NCI-H1694 treated with DMSO at 0.1 percent for 48 hours (cell line): ENCODE measurements around the gene GATC.
A peak's percentile ranks its signal among the peaks of the same experiment; 100 is the strongest.
"Not testable (repeated sequence)": the region's sequence is repeated elsewhere in the genome, so short reads cannot be mapped to it uniquely, and the experiment has no call there.

Experiments
- DNase-seq: peaks from one replicate; lab custom pipeline; 2025; lab: John Stamatoyannopoulos, UW

GATC gene

GRCh38 chr12:120470150-120470784, 24.0 kb downstream of the GATC start:
- no peak for DNase-seq

- DNase-seq, result no peak
Observed at GRCh38 chr12:120472521-120472920, 26.3 kb downstream of the GATC start.

- no peak for DNase-seq
Observed at GRCh38 chr12:120473807-120474615, 27.8 kb downstream of the GATC start.

DNA sequence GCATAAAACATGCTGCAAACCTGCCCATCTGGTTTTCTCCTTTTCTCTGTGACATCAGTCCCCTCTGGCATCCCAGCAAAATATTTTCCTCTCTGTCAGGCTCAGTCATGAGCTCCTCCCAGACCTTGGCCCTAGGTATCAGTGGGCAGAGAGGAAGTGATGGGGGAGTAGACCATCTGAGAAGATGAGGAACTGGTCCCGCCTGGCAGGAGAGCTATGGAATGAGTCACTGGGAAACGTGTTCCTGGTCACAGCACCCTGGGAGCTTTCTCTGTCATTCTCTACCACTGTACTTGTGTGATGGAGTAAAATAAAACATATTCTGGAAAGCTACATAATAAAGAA, 28.3 kb downstream of the GATC start:
- DNase-seq, result peak; percentile 14

GRCh38 chr12:120475643-120476042, 29.4 kb downstream of the GATC start:
- no peak for DNase-seq

DNA sequence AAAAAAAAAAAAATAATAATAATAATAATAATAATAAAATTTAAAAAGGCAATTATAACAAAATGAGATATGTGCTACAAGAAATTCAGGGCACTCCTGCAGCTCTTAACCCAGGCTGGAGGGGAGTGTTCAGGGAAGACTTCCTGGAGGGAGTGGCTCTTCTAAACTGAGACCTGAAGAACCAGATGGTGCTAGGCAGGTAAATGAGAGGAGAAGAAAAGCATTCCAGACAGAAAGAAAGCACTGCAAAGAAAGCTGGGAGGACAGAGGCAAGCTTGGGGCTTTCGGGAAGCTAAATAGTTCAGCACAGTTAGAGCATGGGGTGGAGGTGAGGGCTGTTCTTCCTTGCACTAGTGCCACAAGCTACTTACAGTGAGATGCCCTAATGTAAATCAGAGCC, 33.2 kb downstream of the GATC start:
- DNase-seq, result no peak

- DNase-seq, result no peak
Observed at GRCh38 chr12:120480211-120480610, 34.0 kb downstream of the GATC start.

DNA sequence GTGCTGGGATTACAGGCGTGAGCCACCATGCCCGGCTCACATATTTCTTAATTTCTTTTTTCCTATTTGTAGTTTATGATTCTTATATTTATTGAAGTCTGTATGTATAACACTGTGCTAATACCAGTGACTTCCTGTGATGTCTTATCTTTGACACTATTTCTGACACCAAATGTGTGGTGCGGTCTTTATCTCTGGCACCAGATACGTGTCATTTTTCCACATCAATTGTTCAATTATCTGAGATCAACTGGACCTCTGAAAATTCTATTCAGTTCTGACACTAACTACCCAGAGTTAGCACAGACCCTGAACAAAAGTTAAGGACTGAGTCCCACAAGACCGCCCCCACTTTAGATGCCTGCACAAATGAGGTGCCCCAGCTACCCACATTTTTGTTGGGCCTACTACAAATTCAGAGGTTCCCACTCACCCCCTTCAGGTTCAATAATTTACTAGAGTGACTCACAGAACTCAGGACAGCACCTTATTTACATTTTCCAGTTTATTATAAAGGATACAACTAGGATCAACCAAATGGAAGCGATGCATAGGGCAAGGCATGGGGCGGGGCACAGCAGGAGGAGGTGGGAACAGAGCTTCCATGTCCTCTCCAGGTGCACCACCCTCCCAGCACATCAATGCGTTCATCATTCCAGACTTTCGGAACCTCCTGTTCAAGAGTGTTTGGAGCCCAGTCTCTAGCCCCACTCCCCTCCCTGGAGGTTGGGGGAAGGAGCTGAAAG, 35.0 kb downstream of the GATC start:
- DNase-seq, result no peak

- DNase-seq, result no peak
Observed at GRCh38 chr12:120483621-120484020, 37.4 kb downstream of the GATC start.

DNA sequence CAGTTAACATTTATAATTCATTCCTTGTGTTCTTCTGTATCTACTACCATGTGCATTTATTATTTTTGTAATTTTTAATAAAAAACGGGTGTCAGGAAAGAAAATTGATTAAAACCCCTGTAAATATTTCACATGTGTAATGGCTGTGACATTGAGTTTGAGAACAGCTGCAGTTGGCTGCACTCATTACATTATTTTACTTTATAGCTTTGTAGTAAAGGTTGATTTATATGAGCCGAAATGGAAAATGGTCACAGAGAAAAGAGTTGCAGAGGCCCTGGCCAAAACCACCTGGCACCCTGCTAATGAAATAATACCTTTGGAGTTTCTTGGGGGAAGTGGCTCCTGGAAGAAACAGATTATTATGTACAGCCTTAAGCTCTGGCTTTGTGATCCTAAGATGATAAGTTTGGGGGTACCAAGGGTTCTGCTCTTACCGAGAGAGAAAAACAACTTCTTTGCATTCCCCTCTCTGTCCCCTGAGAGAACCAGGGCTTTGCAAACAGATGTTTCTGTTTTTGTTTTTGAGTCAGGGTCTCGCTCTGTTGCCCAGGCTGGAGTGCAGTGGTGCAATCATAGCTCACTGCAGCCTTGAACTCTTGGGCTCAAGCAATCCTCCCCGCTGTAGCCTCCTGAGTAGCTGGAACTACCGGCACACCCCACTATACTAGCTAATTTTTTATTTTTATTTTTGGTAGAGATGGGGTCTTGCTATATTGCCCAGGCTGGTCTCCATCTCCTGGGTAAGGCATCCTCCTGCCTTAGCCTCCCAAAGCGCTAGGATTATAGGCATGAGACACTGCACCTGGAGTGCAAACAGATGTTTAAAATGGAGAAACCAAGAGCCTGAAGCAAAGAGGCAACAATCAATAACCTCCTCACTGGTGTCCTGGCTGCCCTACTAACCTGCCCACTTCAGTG, 40.0 kb downstream of the GATC start:
- DNase-seq, result no peak

GRCh38 chr12:120487552-120487951, 41.3 kb downstream of the GATC start:
- not testable (repeated sequence) for DNase-seq

DNA sequence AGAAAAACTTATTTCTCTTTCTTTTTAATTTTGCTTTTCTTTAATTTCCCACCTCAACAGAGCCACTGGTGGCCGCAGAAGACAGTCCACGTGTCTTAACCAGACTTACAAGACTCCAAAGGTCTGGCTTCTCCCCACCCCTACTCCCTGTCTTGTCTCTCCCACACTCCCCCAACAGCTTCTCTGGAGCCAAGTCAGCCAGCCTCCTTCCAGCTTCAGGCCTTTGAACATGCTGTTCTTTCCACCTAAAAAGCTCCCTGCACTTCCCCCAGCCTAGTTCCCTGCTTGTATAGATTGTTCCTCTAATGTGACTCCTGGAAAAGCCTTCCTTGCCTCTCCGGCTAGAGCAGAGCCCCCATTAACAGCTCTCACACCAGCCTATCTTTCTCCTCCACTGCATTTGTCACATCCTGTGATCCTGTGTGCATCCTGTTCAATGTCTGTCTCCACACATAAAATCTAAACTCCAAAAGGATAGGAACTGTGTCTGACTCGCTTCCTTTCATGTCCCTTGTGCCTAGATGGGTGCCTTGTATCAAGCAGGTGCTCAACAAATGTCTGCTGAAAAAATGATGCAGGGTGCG, 41.9 kb downstream of the GATC start:
- no peak for DNase-seq

- DNase-seq, result no peak
Observed at GRCh38 chr12:120489018-120489417, 42.8 kb downstream of the GATC start.

GRCh38 chr12:120490325-120490724, 44.1 kb downstream of the GATC start:
- no peak for DNase-seq

DNA sequence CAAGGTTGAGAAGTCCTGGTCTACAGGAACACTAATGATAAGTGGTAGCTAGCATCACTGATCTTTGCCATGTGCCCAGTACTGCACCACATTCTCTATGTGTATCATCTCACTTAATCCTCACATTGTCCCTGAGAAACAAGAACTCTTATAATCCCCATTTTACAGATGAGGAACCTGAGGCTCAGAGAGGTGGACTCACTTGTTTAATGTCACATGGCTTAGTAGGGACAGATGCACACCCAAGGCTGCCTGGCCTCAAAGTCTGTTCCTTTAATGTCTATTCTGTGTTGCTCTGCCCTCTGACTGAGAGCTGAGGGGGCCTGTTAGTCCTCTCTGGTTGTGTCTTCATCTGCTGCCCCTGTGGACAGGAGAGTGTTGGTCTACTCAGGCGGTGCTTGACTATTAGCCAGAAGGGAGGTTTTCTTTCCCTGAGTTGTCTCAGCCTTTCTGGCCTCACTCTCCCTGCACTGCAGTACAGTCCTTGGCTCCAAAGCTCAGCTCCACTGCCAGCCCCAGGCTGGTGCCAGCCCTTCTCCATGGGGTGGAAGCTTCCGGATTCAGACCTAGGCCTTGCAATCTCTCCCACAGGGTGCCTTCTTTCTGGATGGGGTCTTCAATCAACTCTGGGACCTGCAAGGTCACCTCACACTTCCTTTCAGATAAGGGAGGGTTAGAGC, 44.7 kb downstream of the GATC start:
- no peak for DNase-seq

- no peak for DNase-seq
Observed at GRCh38 chr12:120495186-120495730, 49.0 kb downstream of the GATC start.

GRCh38 chr12:120495731-120496412, 49.6 kb downstream of the GATC start, which contains the start of gene DYNLL1:
Gene DYNLL1 (plus strand): TSS chr12:120496113. CDS start chr12:120496422, 309 bp downstream.
- peak; percentile 83 for DNase-seq

DNA sequence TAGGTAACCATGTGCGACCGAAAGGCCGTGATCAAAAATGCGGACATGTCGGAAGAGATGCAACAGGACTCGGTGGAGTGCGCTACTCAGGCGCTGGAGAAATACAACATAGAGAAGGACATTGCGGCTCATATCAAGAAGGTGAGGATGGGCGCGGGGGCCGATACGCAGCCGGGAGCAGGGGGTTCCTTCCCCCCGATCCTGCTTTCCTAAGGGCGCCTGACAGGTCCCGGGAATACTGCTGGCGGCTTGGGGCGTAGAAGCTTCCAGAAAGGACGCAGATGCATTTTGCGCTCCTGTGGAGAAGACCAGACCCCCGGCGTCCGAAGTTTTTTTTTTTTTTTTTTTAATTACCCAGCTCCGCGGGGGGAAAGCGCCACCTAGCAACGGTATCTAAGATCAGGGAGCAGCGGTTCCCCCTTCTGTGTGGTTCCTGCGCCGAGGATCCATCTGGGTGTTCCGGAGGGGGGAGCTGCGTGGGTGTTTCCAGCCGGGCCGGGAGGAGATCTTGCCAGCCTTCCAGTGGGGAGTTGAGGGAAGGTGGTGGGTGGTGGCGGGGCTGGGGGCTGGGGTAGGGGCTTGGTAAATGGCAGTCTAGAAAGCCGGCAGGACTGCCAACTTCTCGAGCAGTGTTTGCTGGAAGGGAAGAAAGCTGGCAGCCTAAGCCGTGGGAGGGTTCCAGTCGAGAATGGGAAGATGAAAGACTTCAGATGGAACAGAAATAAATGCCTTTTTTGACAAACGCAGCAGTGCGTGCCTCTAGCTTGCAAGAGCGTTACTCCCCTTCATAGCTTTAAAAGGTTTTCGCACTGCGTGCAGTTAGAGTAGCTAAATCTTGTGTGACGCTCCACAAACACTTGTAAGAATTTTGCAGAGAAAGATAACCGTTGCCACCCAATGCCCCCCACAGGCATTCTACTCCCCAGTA, 50.4 kb downstream of the GATC start:
- peak; percentile 8 for DNase-seq
